Gastrocnemius medialis (tissue), 4 donors: Measurements from ENCODE around the gene ADARB1. TPM values are rescaled to one million over a fixed set of nuclear protein-coding genes. Genes with fewer than 3 reads are reported as not detected.
A peak's percentile ranks its signal among the peaks of the same experiment; 100 is the strongest.

Experiments
- ATAC-seq, 2 donors: fragments of 150-250 bp; one replicate each; pipeline ENCODE4 v1.9.1; 2016
- DNase-seq, 2 donors: peaks; one replicate each; pipeline ENCODE4 v3.0.0-alpha.2; 2019
- H3K27ac ChIP-seq, 4 donors: fragments of 200-600 bp; sonication (generic); 1 replicate in 1 of 4; 2 replicates in 3 of 4; pipeline ENCODE4 v1.5.1; 2016 to 2018; ENCODE audit warnings: mild to moderate bottlenecking in 2 of 4, moderate library complexity in 1 of 4
- H3K27me3 ChIP-seq, 3 donors: fragments of 200-600 bp; sonication (generic) in 2 of 3; 1 replicate in 1 of 3; 2 replicates in 2 of 3; pipeline versions ENCODE4 v1.5.1 to v1.6.0; 2016 to 2019; ENCODE audit warnings: mild to moderate bottlenecking in 1 of 3, moderate library complexity in 1 of 3
- H3K36me3 ChIP-seq, 2 donors: fragments of 200-600 bp; sonication (generic) in 1 of 2; one replicate each; pipeline ENCODE4 v1.5.1; 2017 to 2018
- H3K4me1 ChIP-seq, 2 donors: fragments of 200-600 bp; sonication (generic) in 1 of 2; one replicate each; pipeline ENCODE4 v1.5.1; 2016 to 2017; ENCODE audit warnings: mild to moderate bottlenecking in 2 of 2
- H3K4me3 ChIP-seq, 4 donors: fragments of 200-600 bp; sonication (generic) in 3 of 4; 1 replicate in 1 of 4; 2 replicates in 3 of 4; pipeline ENCODE4 v1.5.1; 2016 to 2019; ENCODE audit warnings: mild to moderate bottlenecking in 2 of 4
- H3K9me3 ChIP-seq, 3 donors: fragments of 200-600 bp; sonication (generic) in 2 of 3; 1 replicate in 1 of 3; 2 replicates in 2 of 3; pipeline ENCODE4 v1.5.1; 2016 to 2019
- POLR2A ChIP-seq, 2 donors: fragments of 450-650 bp; IDR thresholded peaks; one replicate each; pipeline ENCODE4 v1.6.1; 2017; ENCODE audit warnings: antibody characterized with exemption in 2 of 2, mild to moderate bottlenecking in 2 of 2, moderate library complexity in 2 of 2
- in situ Hi-C, 4 donors: fragments of 200-750 bp; cut with MboI; loops; one replicate each; pipeline versions ENCODE4 v1.15.0 to v1.8.0; 2017; ENCODE audit warnings: low sequenced_read_pairs in 4 of 4
- intact Hi-C: fragments of 100-400 bp; cut with DNase I; formaldehyde crosslinking; loops from one replicate; pipeline ENCODE4 v1.15.1; 2023; ENCODE audit warnings: low total_unique reads
- total RNA-seq, 4 donors: library from RNA; depleted of rRNA; stranded (reverse); fragments of >200 nt; gene quantifications; one replicate each; pipeline versions ENCODE4 v1.1.0 to v1.2.3, GENCODE V29; 2016
- TF ChIP-seq, protein P1 (sequence below), 5 experiments: fragments of 450-650 bp in 3 of 5; fragments of 200-600 bp in 2 of 5; sonication (generic) in 2 of 5; IDR thresholded peaks in 4 of 5; conservative IDR thresholded peaks in 1 of 5; 1 replicate in 4 of 5; 2 replicates in 1 of 5; pipeline ENCODE4 v1.5.1; 2016 to 2019; ENCODE audit warnings: antibody characterized with exemption in 5 of 5, mild to moderate bottlenecking in 3 of 5, moderate library complexity in 3 of 5

Gene ADARB1
- total RNA-seq, 4 donors from 2014 or later, result 5.9 to 11.5 (median 6.9) TPM

DNA sequence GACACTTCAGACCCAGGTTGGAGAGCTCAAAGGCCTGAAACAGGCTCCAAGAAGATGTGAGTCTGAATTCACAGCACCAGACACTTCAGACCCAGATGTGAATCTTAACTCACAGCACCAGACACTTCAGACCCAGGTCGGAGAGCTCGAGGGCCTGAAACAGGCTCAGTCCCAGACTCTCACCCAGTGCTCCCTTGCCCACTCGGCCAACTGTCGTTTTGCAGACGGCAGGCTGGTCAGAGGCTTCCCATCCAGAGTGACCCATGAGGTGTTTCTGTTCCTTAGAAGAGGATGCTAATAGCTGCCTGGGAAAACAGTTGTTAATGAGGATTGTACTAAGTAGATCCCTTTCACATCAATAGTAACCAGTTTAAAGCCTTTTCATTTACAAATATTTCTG, 88.4 kb downstream of the ADARB1 start:
- no peak overlapping the region for H3K4me3 ChIP-seq
- intact Hi-C loops (no loop called here), in situ Hi-C loops (no loop called here)
- peak overlapping the region; percentile 75 to 87 (median 82) for H3K27ac ChIP-seq
- DNase-seq, result no peak
- TF ChIP-seq, protein P1, sequence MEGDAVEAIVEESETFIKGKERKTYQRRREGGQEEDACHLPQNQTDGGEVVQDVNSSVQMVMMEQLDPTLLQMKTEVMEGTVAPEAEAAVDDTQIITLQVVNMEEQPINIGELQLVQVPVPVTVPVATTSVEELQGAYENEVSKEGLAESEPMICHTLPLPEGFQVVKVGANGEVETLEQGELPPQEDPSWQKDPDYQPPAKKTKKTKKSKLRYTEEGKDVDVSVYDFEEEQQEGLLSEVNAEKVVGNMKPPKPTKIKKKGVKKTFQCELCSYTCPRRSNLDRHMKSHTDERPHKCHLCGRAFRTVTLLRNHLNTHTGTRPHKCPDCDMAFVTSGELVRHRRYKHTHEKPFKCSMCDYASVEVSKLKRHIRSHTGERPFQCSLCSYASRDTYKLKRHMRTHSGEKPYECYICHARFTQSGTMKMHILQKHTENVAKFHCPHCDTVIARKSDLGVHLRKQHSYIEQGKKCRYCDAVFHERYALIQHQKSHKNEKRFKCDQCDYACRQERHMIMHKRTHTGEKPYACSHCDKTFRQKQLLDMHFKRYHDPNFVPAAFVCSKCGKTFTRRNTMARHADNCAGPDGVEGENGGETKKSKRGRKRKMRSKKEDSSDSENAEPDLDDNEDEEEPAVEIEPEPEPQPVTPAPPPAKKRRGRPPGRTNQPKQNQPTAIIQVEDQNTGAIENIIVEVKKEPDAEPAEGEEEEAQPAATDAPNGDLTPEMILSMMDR (IDR thresholded peaks at IDR 0.05 in 4 of 5, conservative IDR thresholded peaks at IDR 0.05 in 1 of 5), result no peak
- ATAC-seq, result no peak
- H3K36me3 ChIP-seq, result no peaks in the 10 kb centered on the region
- H3K9me3 ChIP-seq, result no peaks in the 10 kb centered on the region
- peaks cover 48 to 57% of the 10 kb centered on the region in 2 donors for H3K4me1 ChIP-seq
- H3K27me3 ChIP-seq, result no peaks in the 10 kb centered on the region

DNA sequence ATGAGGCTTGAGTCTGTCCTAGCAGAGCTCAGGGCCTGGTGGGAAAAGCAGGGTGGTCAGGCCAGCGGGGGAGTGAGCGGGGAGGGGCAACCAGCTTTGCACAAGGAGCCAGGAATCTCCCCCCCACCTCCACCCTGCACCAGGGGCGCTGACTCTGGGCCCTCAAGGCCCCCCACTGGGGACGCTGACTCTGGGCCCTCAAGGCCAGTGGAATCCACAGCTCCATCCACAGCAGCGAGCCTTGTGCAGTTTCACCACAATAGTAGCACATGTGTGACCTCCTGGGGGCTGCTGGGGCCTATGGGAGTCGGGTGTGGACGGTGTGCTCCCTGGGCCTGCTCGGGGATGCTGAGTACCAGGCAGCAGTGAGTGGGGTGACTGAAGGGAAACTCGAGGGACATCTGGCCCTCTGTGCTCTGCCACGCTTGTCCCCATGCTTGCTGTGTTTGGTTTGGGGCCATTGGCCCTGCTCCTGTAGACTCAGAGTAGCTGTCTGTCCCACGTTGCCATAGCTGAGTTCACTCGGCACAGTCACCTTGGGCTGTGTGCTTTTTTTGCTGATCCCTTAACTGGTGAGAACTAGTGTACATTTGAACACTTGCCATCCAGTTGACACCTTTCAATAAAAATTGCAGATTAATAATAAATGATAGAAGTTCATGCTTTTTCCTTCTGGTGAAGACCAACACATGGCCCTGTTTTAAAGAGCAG, 89.2 kb downstream of the ADARB1 start:
- Histone ChIP-seq H3K27ac (peak overlapping the region; percentile 75 to 87 (median 82)), H3K9me3 (no peaks in the 10 kb centered on the region), H3K27me3 (no peaks in the 10 kb centered on the region), H3K4me3 (no peak overlapping the region), H3K36me3 (no peaks in the 10 kb centered on the region), H3K4me1 (peaks cover 56 to 64% of the 10 kb centered on the region in 2 donors)
- in situ Hi-C loops (no loop called here), intact Hi-C loops (no loop called here)
- peak; percentile 16 to 19 for ATAC-seq
- DNase-seq, result no peak
- TF ChIP-seq, protein P1 (IDR thresholded peaks at IDR 0.05 in 4 of 5, conservative IDR thresholded peaks at IDR 0.05 in 1 of 5), result no peak
- TF ChIP-seq POLR2A (IDR thresholded peaks at IDR 0.05), result no peak

DNA sequence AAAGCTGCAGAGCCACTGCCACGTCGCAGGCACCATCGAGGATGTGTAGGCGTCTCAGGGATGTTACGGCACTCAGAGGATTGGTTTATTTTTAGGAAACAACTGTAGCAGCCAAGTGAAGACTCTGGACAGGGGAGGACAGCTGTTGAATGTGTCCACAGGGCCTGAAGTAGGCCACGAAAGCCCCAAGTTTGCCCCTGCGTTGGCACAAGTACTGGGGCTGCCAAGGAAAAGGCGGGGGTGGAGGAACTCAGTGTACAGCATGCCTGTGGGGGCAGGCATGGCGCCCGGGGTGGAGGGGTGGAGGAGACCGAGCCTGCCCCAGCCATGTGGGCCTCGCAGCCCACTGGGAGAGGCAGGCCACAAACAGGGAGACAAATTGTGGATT, 89.7 kb downstream of the ADARB1 start:
- intact Hi-C loops (no loop called here), in situ Hi-C loops (no loop called here)
- no peaks in the 10 kb centered on the region for H3K36me3 ChIP-seq
- no peaks in the 10 kb centered on the region for H3K27me3 ChIP-seq
- DNase-seq (peak; percentile 59 to 89), ATAC-seq (peak; percentile 96)
- no peak for TF ChIP-seq POLR2A (IDR thresholded peaks at IDR 0.05)
- TF ChIP-seq, protein P1 (IDR thresholded peaks at IDR 0.05 in 4 of 5, conservative IDR thresholded peaks at IDR 0.05 in 1 of 5), result no peak
- peak overlapping the region; percentile 75 to 87 (median 82) for H3K27ac ChIP-seq
- H3K9me3 ChIP-seq, result no peaks in the 10 kb centered on the region
- no peak overlapping the region for H3K4me3 ChIP-seq
- H3K4me1 ChIP-seq, result peaks cover 61 to 70% of the 10 kb centered on the region in 2 donors

DNA sequence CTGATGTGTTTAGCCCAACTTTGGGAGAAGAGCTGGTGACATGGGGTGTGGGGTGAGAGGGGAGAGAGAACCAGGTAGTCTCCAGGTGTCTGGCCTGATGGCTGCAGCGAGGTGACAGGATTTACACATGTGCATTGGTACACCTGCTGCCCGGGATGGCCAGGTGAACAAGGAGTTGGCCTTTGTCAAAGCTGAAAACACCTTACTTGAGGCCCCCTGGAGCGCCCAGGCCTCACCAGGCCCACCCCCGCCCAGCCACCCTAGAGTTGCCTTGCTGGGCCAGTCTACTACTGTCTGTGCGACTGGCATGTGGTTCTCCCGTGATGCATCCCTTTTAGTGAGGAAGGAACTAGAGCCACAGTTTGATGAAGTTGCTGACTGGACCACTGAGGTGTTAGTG, 90.5 kb downstream of the ADARB1 start:
- H3K4me1 ChIP-seq, result peaks cover 68 to 74% of the 10 kb centered on the region in 2 donors
- DNase-seq (no peak), ATAC-seq (no peak)
- TF ChIP-seq, protein P1 (IDR thresholded peaks at IDR 0.05 in 4 of 5, conservative IDR thresholded peaks at IDR 0.05 in 1 of 5), result no peak
- TF ChIP-seq POLR2A (IDR thresholded peaks at IDR 0.05), result no peak
- no peaks in the 10 kb centered on the region for H3K36me3 ChIP-seq
- H3K27ac ChIP-seq, result peak overlapping the region; percentile 75 to 87 (median 82)
- in situ Hi-C loops, result no loop called here
- no peak overlapping the region for H3K4me3 ChIP-seq
- H3K9me3 ChIP-seq, result no peaks in the 10 kb centered on the region
- H3K27me3 ChIP-seq, result no peaks in the 10 kb centered on the region
- intact Hi-C loops, result no loop called here
